Stimulated activated CD8-positive, alpha-beta memory T cell treated with anti-CD3 and anti-CD28 coated beads, Interleukin-15, amount 100 ng/mL, for 24 hours (primary cell): ENCODE data around the gene FAM222A.

Experiments
- DNase-seq: peaks from one replicate; pipeline ENCODE4 v3.0.0-alpha.2; 2020; ENCODE audit warnings: low read depth

The FAM222A gene

DNA sequence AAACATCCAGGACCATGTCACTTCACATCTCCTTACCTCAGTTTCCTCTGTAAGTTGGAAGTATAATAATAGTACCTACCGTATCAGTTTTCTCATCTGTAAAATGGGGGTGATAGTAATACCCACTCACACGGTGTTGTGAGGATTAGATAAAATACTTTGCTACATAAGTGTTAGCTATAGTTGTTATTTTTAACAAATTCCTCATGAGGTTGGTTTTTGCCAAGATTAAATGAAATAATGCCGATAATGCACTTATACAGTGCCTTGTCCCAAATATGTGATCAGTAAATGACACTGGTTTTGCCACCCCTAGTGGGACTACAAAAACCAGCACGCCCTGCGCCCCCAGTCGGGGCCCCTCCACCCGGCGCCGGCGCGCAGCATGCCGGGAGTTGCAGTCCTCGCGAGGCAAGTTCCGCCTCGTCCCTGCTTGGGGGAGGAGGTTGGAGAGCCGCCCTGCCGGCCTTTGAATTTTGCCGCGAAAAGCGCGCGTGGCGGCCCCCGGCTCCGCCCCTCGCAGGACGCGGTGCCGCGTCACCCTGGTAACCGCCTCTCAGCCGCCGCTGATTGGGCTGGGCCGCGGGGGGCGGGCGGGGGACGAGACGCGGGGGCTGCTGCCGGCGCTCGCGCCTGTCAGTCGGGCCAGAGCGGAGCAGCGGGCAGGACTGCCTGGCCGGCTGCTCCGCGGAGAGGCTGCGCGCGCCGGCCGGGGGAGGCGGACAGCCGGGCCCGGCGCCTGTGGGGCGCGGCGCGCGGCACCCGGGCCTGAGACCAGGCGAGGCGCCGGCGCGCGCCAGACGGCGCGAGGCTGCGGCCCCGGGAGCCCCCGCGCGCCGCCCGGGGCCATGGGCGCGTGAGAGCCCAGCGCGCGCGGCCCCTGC is at the start of gene FAM222A:
FAM222A (plus strand) TSS at position 639 of the 884 bp plus-strand sequence. CDS start 30,322 bp downstream, outside the sequence.
- peak; percentile 95 for DNase-seq

DNA sequence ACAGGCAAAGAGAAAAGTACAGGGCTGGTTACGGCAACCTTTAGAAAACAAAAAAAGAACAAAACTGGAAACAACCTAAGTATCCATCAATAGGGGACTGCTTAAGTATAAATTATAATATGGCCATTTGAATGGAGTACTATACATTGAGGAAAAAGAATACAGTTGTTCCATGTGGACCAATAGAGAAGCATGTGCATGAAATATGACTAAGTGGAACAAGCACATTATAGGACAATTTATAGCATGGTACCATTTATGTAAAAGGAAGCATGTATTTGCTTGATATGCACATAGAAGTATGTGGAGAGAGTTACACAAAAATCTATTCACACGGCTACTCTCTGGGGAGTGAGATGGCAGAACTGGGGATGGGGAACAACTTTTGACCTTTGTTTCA is 49.2 kb upstream of the FAM222A start:
- no peak for DNase-seq

DNA sequence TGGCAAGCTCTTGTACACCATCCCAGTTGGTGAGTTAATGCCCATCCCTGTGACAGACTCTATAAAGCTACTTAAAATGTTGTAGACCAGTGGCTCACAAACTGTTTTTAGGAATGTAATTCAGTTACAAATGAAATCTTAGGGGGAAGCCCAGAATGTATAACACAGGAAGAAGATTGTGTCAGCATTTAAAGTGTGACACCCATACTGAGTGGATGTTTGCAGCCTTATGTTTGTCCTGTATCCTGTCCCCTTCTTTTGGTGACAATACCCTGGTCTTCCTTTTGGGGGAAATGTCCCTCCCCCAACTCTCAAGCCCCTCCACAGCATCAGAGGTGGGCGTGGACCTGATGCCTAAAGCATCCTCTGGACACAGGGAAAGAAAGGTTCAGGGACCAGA is 47.6 kb upstream of the FAM222A start:
- no peak for DNase-seq

DNA sequence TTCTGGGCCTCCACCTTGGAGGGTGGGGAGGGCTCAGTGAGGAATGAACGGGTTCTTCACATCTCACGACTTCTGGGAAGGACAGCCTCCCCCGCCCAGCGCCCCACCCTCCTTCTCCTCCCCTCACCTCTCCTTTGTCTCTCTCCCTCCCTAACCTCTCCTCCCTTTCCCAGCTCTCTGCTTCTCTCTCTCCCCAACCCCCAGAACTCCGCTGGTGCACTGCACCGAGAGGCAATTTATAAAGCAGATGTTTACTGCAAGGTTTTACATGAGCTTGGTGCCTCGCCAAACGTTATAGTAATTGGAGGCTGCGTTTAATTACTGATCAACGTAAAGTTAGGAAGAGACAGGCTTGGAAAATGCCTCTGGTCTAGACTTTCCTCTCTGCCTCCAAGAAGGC is 42.9 kb upstream of the FAM222A start:
- DNase-seq, result no peak

DNA sequence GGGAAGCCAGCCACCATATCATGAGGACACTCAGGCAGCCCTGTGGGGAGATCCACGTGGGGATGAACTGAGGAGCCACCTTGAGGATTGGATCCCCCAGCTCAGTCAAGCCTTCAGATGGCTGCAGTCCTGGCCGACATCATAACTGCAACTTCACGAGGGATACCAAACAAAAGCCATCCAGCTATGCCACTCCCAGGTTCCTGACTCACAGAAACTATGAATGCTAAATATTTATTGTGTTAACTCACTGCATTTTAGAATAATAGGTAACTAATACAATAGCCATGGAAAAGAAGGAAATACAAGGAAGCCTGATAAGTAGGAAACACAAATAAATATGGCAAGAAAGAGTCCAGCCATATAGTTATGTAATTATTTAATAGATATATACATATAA is 42.1 kb upstream of the FAM222A start:
- DNase-seq, result no peak

DNA sequence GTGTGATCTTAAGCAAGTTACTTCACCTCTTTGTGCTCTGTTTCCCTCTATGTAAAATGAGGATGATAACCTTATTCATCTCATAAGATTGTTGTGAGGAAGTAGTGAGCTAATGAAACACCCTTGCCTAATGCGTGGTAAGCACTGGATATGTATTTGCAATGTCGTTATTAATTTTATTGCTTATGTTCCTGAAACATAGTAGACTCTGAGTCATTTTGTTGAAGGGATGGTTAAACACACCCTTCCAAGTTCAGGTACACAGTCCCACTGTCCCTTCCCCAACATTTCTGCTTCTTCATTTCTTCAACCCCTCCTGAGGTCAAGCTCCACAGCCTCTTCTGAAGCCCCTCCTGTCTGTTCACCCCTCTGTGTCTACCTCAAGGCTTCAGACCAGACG is 40.2 kb upstream of the FAM222A start:
- DNase-seq, result no peak

DNA sequence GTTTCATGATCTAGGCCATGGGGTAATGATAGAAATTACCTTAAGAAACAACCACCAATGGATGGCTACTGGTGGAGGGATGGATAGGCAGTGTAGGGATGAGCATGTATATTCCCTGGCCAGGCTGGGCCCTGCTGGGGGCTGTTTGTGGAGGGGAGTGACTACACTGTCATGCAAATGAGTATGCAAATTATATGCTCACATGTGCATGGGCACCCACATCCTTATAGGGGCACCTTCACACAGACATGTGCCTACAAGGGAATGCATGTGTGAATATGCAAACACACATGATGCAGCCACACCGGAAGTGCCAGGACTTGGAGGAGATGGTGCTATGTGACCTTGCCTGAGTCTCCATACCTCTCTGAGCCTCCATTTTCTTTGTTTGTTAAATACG is 39.7 kb upstream of the FAM222A start:
- DNase-seq, result no peak

DNA sequence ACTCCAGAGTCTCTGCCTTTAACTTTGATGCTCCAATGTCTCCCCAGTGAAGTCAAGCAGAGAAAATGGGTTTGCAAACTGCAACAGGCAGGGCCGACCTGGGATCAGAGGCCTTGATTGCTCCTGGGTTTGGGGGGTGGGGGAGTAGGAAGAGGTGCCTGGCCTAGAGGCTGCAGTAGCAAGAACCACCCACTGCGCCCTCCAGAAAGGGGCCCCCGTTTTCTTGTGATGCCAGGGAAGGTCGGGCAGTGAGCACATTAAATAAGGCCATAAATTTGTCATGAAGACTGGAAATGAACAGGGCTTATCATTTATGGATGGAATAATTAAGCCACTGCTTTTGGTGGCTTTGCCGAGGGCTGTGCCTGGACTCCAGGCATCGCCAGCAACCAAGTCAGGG is 38.2 kb upstream of the FAM222A start:
- DNase-seq, result no peak

DNA sequence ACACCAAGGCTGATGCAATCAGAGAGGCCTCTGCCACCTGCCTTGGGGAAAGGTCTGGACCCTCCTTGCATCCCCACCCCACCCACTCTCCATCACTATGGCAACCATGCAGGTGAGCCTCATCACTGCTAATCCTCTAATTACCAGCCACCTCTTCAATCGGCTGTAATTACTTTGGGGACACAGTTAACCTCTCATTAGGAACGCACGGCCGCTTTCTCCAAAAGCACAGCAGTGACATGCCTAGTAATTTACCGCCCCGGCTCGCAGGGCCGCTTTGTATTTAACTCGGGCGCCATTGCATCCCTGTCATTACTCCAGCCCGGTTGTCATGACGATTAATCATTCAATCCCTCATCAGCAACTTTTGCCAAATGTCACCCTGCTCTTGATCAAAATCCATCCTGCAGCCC is 36.3 kb upstream of the FAM222A start:
- no peak for DNase-seq

DNA sequence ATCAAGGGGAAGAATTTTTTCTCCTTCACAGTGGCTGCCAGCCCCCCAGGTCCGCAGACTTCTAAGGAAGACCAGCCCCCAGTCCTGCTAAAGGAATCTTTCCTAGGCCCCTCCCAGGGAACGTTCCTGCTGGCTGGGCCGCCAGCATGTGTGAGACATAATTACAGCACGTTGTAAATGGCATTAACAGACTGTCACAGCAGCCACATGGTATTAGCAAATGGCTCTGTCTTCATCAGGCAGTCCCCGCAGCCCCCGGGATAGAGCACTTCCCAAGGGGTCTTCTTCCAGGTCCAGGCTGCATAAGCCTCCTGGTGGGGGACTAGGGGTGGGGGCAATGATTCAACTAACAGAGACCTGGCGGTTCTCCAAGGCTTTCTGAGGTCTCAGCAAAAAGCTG is 34.9 kb upstream of the FAM222A start:
- DNase-seq, result no peak

DNA sequence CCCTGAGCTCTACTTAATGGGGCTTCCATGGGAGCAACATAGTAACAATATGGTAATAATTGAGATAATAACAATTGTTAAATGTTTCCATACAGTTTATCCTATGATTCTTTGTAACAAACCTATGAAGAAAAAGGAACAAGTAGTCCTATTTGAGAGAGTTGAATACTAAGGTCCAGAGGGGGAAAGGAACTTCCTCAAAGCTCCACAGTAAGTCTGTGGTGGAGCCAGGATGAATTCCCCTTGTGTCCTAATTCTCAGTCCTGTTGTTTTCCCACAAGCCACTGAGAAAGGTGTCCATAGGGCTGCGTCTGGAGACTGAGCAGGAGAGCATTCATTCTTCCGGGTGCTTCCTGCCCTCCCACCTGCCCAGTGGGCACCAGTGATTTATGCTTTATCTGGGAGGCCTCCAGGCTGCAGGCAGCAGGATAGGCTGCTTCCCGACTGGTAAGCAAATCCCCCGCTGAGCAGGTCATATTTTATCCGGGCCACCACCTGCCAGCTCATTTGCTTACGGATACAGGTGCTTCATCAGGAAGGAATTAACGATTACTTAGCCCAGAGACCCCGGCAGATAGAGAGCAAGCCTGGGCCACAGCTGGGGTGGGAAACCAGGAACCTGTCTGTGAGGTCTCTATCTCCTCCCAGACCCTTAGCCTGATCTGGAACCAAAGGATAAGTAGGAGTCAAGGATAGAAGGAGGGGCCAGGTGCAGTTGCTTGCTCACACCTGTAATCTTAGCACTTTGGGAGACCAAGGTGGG is 33.9 kb upstream of the FAM222A start:
- DNase-seq, result no peak

DNA sequence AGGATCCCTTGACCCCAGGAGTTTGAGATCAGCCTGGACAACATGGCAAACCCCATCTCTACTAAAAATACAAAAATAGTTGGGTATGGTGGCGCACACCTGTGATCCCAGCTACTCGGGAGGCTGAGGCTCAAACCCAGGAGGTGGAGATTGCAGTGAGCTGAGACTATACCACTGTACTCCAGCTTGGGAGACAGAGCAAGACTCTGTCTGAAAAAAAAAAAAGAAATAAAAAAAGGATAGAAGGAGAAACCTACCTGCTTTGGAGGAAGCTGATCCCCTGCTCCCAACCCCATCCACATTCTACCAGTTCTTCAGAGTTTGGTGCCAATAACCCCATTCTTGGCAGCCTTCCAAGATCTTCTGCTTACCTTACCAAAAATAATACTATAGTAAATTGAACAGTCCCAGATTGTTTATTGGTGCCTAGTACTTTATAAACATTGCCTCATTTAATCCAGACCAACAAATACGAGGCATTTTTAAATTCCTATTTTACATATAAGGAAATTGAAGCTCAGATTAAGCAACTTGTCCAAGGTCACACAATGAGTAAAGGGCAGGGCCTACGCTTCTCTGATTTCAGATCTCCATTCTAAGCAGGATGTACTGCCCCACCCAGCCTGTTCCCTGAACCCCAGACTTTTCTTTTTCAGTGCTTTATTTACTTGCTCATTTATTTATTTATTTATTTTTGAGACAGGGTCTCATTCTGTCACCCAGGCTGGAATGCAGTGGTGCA is 33.2 kb upstream of the FAM222A start:
- no peak for DNase-seq

DNA sequence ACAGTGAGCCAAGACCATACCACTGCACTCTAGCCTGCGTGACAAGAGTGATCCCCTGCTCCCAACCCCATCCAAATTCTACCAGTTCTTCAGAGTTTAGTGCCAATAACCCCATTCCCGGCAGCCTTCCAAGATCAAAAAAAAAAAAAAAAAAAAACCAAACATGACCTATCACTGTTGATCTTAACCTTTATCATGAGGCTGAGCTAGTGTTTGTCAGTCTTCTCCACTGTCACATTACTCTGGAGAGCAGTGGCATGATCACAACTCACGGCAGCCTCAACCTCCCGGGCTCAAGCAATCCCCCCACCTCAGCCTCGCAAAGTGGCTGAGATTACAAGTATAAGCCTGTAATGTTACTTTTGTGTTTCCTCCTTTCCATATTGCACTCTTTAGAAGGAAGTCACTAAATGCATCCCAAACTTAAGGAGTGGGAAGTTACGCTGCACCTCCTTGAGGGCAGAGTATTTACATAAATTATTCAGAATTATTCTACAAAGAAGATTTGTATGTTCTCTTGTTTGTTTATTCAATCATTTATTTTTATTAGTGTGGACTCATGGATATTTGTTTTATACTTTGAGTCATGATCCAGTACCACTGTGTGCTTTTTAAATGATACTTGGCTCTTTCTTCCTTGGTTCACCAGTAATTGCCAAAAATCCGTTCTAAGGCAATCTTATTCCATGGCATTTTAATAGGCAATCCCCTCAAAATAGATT is 31.5 kb upstream of the FAM222A start:
- no peak for DNase-seq

DNA sequence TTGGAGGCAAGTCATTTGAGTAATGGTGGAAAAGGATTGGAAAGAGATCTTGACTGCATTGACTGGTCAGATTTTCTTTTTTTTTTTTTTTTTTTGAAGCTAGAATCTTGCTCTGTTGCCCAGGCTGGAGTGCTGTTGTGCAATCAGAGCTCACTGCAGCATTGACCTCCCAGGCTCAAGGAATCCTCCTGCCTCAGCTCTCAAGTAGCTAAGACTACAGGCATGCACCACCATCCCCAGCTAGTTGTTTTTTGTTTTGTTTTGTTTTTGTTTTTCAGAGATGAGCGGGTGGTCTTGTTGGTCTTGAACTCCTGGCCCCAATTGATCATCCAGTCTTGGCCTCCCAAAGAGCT is 30.9 kb upstream of the FAM222A start:
- DNase-seq, result no peak

DNA sequence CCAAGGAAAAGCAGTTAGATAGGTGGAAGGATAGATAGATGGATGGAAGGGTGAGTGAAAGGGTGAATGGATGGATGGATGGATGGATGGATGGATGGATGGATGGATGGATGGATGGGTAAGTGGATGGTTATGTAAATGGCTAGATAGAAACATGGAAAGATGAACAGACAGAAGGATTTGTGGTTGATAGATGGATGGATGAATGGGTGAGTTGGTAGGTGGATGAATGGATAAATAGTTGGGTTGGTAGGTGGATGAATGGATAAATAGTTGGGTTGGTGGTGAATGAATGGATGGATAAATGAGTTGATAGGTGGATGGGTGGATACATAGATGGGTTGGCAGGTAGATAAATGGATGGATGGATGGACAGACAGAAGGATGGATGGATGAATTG is 30.3 kb upstream of the FAM222A start:
- no peak for DNase-seq

DNA sequence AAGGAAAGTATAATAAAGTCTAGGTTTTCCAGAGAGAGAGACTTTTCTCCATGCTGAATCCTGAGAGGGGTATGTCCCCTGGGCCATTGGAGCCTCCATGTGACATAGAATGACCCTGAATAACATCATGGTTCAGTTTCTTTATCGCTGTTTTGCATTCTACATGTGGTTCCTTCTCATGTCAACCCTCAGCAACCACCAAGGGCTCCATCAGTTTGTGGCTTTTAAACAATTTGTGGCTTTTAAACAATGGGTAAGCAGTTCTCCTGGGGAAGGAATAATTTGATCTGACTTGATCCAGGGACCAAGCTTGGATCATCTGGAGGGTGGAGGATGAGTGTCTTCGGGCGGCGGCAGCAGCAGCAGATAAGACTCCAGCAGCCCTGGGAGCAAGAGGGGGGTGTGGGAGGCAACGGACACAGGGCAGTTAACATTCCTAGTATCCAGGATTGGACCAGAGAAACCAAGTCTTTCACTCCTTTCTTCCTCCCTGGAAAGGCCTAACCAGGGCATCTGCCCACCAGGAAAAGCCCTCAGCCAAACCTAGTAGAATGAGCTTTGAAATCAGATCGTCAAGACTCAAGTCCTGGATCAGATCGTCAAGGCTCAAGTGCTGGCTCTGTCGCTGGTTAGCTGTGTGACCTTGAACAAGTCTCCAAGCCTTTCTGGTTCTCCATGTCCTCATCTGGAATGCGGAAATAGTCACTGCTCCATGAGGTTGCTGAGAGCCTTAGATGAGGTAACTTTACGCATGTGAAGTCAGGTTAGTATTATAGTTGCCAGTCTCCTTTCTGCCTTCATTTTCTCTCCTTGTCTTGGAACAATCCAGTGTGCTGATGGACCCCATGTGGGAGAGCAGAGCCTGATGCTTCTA is 27.8 kb upstream of the FAM222A start:
- DNase-seq, result no peak

DNA sequence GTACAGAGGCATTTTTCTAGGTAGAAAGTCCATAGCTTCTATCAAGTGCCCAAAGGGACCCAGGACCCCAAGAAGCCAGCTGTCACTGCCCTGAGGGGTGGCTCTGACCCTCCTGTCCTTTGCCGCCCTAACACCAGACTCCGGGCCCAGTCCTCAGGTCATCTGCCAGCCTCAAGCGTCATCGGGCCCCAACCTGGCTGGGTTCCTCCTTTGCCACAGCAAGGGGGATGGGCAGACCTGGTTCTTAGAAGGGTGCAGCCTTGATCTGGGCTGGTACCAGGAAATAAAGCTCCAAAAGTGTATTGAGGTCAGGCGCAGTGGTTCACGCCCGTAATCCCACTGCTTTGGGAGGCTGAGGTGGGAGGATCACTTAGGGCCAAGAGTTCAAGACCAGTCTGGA is 27.1 kb upstream of the FAM222A start:
- DNase-seq, result no peak

DNA sequence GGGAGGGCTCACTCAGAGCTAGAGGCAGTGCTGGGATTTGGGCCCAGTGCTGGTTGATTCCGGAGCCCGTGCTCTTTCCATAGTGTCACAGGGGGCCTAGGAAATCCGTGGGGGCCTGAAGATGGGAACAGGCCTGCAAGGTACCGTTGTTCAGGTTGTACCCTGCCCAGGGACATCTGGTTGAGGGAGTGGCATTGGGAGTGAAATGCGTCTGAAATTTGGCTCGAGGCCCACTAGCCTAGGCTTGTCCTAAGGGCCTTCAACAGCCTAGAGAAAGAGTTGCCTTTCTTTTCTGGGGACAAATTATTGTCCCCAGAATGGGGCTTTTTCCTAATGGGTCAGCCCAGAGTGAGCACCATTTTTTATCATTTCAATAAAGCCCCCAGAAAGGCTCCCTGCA is 26.4 kb upstream of the FAM222A start:
- no peak for DNase-seq

DNA sequence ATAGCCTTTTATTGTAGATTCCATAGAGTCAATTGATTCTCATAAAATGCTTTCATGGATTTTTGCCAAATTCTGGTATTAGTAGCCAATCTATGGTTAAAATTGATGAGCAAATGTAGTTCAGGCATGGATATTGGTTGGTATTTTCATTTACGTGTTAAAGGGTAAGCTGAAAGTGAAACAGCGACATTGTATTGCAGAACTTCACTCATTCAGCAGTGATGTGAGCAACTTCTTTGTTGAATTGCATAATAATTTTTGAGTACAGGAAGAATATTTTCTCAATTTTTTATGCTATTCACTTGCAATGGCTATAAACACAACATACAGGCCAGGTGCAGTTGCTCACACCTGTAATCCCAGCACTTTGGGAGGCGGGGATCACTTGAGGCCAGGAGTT is 24.2 kb upstream of the FAM222A start:
- no peak for DNase-seq

DNA sequence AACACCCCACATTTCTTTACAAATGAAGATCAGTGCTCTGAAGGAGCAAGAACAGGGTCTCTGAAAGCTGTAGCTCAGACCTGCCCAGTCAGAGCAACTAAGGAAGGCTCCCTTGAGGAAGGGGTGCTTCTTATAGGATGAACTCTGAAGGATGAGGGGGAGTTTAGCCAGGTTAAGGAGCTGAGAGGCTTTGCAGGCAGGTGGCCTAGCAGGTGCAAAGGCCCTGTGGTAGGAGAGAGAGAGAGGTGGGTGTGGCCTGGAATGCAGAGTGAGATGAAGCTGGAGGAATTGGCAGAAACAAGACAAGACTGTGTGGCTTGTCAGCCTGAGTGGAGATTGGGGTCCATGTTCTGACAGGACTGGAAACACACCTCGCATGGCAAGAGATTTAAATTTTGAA is 20.5 kb upstream of the FAM222A start:
- DNase-seq, result no peak
